ENCODE measurements around the gene EIF4G3.

DNA sequence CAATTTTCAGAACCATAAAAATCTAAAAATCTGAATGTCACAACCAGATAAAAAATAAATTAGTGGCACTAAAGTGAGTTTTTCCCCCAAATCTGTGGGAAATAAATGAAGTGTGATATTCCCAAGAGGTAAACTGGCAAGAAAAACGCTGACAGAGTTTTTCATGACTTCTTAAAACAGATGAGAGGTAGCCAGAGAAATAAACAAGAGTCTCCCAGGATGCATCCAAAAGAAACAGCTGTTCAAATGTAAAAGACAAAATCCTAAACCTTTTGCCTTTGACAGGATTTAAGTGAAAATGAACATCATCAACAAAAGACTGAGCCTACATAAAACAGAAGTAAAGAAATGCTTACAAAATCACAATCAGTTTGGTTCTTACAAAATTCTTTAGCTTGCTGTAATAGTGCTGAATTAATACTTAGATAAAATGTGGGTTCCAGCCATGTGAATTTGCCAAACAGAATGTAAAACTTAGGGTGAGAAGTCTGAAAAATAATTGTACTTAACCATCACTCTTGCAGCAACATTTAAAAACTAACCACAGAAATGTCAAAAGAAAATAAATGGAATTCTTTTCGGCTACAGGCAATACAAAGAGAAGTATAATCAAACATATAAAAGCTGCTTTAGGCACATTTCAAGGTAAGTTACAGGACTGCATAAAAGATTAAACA is 133.6 kb downstream of the EIF4G3 start:
- TF ChIP-seq, protein P1, sequence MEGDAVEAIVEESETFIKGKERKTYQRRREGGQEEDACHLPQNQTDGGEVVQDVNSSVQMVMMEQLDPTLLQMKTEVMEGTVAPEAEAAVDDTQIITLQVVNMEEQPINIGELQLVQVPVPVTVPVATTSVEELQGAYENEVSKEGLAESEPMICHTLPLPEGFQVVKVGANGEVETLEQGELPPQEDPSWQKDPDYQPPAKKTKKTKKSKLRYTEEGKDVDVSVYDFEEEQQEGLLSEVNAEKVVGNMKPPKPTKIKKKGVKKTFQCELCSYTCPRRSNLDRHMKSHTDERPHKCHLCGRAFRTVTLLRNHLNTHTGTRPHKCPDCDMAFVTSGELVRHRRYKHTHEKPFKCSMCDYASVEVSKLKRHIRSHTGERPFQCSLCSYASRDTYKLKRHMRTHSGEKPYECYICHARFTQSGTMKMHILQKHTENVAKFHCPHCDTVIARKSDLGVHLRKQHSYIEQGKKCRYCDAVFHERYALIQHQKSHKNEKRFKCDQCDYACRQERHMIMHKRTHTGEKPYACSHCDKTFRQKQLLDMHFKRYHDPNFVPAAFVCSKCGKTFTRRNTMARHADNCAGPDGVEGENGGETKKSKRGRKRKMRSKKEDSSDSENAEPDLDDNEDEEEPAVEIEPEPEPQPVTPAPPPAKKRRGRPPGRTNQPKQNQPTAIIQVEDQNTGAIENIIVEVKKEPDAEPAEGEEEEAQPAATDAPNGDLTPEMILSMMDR (IDR thresholded peaks at IDR 0.05 in 2 of 3, conservative IDR thresholded peaks at IDR 0.05 in 1 of 3; ENCODE audit: control insufficient read depth in 2 of 3, extremely low read depth in 1 of 3, insufficient read depth in 1 of 3, low read depth in 3 of 3, low read length in 3 of 3), result no peak
- TF ChIP-seq RAD21 (IDR thresholded peaks at IDR 0.05; ENCODE audit: insufficient read depth, low read depth, low read length) (no peak), POLR2A (IDR thresholded peaks at IDR 0.05; ENCODE audit: low read depth, low read length) (no peak), MYC (IDR thresholded peaks at IDR 0.05; ENCODE audit: insufficient read depth, insufficient read length, insufficient replicate concordance, low read length, severe bottlenecking) (no peak)

Data from GM12878 (cell line).